Lower leg skin (tissue), 4 donors: ENCODE data around the gene ZNF528. TPM values are rescaled to one million over a fixed set of nuclear protein-coding genes. Genes with fewer than 3 reads are reported as not detected.

Experiments used
- DNase-seq, 2 donors: peaks; one replicate each; pipeline ENCODE4 v3.0.0-alpha.2; 2019; ENCODE audit warnings: low spot score in 2 of 2
- H3K4me3 ChIP-seq: fragments of 200-600 bp; sonication (generic); 2 replicates; pipeline ENCODE4 v1.5.1; 2017; ENCODE audit warnings: mild to moderate bottlenecking, low read depth; ENCODE audit not compliant: poor library complexity, severe bottlenecking
- POLR2A ChIP-seq, 2 donors: fragments of 450-650 bp; IDR thresholded peaks; one replicate each; pipeline ENCODE4 v1.6.1; 2016 to 2017; ENCODE audit warnings: antibody characterized with exemption in 2 of 2, mild to moderate bottlenecking in 1 of 2, moderate library complexity in 1 of 2
- WGBS, 2 donors: methylation state at CpG; one replicate each; pipeline ENCODE4 v1.1.5; 2018; 5-methylcytosine and 5-hydroxymethylcytosine counted together
- intact Hi-C: fragments of 100-400 bp; cut with DNase I; formaldehyde crosslinking; loops from one replicate; pipeline ENCODE4 v1.15.0; 2023; ENCODE audit warnings: low total_unique reads
- total RNA-seq, 4 donors: library from RNA; depleted of rRNA; stranded (reverse); fragments of >200 nt; gene quantifications; one replicate each; pipeline ENCODE4 v1.1.0, GENCODE V29; 2016
- TF ChIP-seq, protein P1 (sequence below), 3 donors: fragments of 450-650 bp; IDR thresholded peaks; one replicate each; pipeline ENCODE4 v1.5.1; 2016; ENCODE audit warnings: antibody characterized with exemption in 3 of 3, mild to moderate bottlenecking in 3 of 3, moderate library complexity in 2 of 3

Gene ZNF528
- total RNA-seq: 10 to 100 TPM; 13.4 to 17.9 (median 14.7) TPM

DNA sequence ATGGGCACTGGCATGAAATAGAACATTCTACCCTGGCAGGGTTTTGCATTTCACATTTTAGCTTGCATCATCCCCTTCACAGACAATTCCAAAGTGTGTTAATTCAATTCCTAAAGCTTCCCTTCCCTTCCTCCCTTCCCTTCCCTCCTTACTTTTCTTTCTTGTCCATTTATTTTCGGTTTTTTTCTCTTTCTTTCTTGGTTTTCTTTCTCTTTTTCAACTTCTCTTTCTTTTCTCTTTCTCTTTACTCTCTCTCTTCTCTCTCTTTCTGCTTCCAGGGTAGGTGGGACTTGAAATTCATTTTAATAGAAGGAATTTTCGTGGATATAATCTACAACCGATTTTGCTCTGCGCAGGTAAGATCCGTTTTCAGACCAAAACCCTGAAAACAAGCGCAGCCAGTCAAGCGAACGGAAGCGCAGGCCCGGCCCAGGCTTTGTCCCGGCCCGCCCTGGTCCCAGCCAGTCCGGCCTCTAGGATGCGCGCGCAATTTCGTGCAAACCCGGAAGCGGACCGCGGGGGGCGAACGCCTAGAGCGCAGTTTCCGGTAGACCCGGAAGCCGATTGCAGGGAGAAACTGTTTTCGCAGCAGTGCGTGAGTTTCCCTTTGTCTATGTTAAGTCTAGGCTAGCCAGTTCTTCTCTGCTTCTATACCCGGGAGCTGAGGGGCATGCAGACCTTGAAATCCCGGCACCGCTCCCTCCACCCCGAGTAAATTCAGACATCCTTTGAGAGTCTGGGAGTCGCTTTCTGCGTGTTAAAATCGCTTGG is at the start of gene ZNF528:
Gene ZNF528, plus strand, starts transcription at position 540 of the 771 bp plus-strand sequence. CDS start 4,165 bp downstream, outside the sequence.
- H3K4me3 ChIP-seq: peak within 1 kb of the TSS; percentile 69
- TF ChIP-seq, protein P1, sequence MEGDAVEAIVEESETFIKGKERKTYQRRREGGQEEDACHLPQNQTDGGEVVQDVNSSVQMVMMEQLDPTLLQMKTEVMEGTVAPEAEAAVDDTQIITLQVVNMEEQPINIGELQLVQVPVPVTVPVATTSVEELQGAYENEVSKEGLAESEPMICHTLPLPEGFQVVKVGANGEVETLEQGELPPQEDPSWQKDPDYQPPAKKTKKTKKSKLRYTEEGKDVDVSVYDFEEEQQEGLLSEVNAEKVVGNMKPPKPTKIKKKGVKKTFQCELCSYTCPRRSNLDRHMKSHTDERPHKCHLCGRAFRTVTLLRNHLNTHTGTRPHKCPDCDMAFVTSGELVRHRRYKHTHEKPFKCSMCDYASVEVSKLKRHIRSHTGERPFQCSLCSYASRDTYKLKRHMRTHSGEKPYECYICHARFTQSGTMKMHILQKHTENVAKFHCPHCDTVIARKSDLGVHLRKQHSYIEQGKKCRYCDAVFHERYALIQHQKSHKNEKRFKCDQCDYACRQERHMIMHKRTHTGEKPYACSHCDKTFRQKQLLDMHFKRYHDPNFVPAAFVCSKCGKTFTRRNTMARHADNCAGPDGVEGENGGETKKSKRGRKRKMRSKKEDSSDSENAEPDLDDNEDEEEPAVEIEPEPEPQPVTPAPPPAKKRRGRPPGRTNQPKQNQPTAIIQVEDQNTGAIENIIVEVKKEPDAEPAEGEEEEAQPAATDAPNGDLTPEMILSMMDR (IDR thresholded peaks at IDR 0.05): no peak
- no peak for TF ChIP-seq POLR2A (IDR thresholded peaks at IDR 0.05)
- intact Hi-C loops: no loop called here
- DNase-seq: peak; percentile 94 to 99
- WGBS, 2 donors: 0 to 1% methylated on average over 36 of the region's 36 CpGs

DNA sequence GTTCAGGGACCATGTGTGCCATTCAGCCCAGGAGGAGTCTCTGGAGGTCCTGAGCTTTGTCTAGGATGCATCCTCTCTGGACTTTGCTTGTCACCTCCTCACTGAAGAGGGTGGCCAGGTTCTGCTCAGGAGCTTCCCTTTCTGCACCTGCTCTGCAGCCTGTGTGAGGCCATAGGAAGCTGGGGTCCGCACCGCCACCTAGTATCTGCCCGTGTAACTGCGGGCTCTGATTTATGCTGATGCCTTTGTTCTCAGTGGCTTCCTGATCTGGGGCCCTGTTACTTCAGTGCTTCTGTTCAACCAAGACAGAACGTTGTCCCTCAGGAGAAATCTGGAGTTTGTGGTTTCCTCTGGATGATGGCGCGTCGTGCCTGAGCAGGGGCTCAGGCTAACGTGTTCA is 46.1 kb upstream of the ZNF528 start:
- no peak overlapping the region for H3K4me3 ChIP-seq
- TF ChIP-seq, protein P1 (IDR thresholded peaks at IDR 0.05): no peak
- TF ChIP-seq POLR2A (IDR thresholded peaks at IDR 0.05): no peak
- no peak for DNase-seq
- intact Hi-C loops: no loop called here
- WGBS, 2 donors: 67 to 71% methylated on average over 9 of the region's 9 CpGs

DNA sequence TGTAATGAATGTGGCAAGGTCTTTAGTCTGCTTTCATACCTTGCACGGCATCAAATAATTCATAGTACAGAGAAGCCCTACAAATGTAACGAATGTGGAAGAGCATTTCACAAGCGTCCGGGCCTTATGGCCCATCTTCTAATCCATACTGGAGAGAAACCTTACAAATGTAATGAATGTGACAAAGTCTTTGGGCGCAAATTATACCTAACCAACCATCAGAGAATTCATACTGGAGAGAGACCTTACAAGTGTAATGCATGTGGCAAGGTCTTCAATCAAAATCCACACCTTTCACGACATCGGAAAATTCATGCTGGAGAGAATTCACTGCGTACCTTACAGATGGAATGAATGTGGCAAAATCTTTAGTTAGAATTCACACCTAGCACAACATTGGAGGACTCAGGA is 31.2 kb upstream of the ZNF528 start:
- DNase-seq: no peak
- TF ChIP-seq POLR2A (IDR thresholded peaks at IDR 0.05): no peak
- 96 to 97% methylated on average over 8 of the region's 8 CpGs for WGBS, 2 donors
- H3K4me3 ChIP-seq: no peak overlapping the region
- intact Hi-C loops: no loop called here

DNA sequence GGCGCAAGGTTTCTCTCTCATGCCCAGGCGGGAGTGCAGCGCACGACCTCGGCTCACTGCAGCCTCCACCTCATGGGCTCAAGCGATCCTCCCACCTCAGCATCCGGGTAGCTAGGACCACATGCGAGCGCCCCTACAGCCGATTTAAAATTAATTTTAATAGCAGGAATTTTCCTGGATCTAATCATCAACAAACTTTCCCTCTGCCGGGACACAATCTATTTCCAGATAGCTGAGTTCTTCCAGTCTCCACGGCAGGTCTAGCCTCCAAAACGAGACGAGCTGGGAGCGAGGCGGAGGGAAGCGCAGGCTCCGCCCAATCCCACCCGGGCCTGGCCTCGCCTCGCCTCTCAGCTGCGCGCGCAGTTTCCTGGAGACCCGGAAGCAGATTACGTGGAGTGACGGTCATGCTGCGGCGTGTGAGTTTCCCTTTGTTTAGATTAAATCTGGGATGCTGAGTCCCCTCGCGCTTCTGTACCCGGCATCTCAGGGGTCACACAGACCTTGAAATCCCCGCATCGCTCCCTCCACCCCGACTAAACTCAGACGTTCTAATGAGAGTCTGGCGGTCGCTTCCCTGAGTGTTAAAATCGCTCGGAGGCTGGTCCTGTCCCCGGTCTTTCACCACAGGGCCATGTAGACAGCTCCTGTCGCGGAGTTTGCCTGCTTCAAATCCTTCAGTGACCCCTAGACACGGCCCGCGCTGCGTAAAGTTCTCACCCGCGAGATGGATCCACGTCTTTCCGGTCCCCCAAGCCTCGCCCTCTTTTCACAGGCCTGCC is 27.9 kb upstream of the ZNF528 start, which contains the start of gene ZNF880:
Gene ZNF880, plus strand, starts transcription at position 365 of the 782 bp plus-strand sequence. Its CDS starts 43 bp downstream, at position 408.
- DNase-seq: peak; percentile 90 to 98
- intact Hi-C loops: no loop called here
- TF ChIP-seq, protein P1 (IDR thresholded peaks at IDR 0.05): no peak
- TF ChIP-seq POLR2A (IDR thresholded peaks at IDR 0.05): no peak
- H3K4me3 ChIP-seq: peak within 1 kb of the TSS; percentile 79
- WGBS, 2 donors: 1% methylated on average over 52 of the region's 52 CpGs

DNA sequence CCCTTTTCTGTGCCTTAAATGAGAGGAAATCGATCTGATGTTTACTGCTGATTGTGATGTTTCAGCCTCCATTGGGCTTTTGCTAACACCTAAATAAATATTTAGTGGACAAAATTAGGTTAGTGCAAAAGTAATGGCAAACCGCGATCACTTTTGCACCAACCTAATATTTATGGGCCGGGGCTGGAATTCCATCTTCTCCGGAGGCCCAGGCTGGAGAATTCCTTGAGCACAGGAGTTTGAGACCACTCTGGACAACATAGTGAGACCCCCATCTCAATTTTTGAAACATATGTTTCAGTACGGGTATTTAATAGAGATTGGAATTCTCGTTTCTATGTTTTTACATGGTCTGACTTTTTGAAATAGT is 27.3 kb upstream of the ZNF528 start:
- intact Hi-C loops: no loop called here
- H3K4me3 ChIP-seq: peak overlapping the region; percentile 79
- TF ChIP-seq, protein P1 (IDR thresholded peaks at IDR 0.05): no peak
- no peak for TF ChIP-seq POLR2A (IDR thresholded peaks at IDR 0.05)
- DNase-seq: no peak
- WGBS, 2 donors: 36 to 38% methylated on average over 7 of the region's 7 CpGs

DNA sequence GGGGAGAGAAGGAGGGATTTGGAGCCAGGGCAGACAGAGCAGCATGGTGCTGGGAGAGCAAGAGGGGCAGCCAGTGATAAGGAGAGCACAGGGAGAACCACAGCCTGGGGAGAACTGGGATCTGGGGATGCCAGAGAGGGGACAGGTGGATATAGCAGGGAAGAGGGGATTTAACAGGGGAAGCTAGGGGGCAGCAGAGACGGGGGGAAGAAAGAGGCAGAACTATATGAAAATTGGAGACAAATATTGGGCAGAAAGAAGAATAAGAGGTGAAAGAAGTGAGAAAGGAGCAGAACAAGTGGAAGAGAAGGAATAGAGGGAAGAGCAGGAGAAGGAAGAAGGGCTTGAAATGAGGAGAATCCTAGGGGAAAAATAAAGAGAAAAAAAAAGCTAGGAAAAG is 6.5 kb upstream of the ZNF528 start:
- TF ChIP-seq, protein P1 (IDR thresholded peaks at IDR 0.05): no peak
- no peak for TF ChIP-seq POLR2A (IDR thresholded peaks at IDR 0.05)
- WGBS, 2 donors: 64 to 77% methylated on average over 1 of the region's 1 CpG
- H3K4me3 ChIP-seq: no peak overlapping the region
- DNase-seq: no peak
- intact Hi-C loops: no loop called here
